Hindlimb muscle (tissue), 1 donor: ENCODE results near the gene DCAF12L1. TPM values are rescaled to one million over a fixed set of nuclear protein-coding genes. Genes with fewer than 3 reads are reported as not detected.

Experiments used
- DNase-seq: peaks from one replicate; pipeline ENCODE4 v3.0.0-alpha.2; 2013
- polyA plus RNA-seq: library from polyadenylated mRNA; unstranded; fragments of 120-200 nt; gene quantifications from one replicate; pipeline ENCODE4 v1.2.1, GENCODE V29; 2013; ENCODE audit not compliant: insufficient read length

The DCAF12L1 gene
- 1.3 TPM for polyA plus RNA-seq

- DNase-seq, result peak; percentile 29
Measured at GRCh38 chrX:126552313-126553022, at the start of gene DCAF12L1. TSS of gene DCAF12L1 (minus strand) at chrX:126552814. CDS start at chrX:126552608, 206 bp downstream.

GRCh38 chrX:126580877-126581276, 28.3 kb upstream of the DCAF12L1 start:
- no peak for DNase-seq

GRCh38 chrX:126575911-126576310, 23.3 kb upstream of the DCAF12L1 start:
- DNase-seq, result no peak

DNA sequence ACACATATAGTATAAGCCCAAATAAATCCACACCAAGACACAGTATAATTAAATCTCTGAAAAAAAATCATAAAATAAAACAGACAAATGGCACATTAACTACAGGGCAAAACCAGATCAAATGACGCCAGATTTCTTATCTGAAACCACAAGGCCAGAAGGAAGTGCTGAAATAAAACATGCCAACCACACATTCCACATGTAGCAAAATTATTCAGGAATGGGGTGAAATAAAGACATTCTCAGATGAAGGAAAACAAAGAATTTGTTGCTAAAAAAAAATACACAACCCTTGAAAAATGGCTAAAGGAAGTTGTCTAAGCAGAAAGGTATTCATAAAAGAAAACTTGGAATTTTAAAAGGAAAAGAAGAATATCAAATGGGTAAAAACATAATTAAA, 4.5 kb upstream of the DCAF12L1 start:
- no peak for DNase-seq

GRCh38 chrX:126551725-126552312, 795 bp downstream of the DCAF12L1 start:
- DNase-seq, result no peak

- no peak for DNase-seq
Measured at GRCh38 chrX:126551306-126551705, 1.3 kb downstream of the DCAF12L1 start.

GRCh38 chrX:126550816-126551215, 1.8 kb downstream of the DCAF12L1 start:
- DNase-seq, result no peak

DNA sequence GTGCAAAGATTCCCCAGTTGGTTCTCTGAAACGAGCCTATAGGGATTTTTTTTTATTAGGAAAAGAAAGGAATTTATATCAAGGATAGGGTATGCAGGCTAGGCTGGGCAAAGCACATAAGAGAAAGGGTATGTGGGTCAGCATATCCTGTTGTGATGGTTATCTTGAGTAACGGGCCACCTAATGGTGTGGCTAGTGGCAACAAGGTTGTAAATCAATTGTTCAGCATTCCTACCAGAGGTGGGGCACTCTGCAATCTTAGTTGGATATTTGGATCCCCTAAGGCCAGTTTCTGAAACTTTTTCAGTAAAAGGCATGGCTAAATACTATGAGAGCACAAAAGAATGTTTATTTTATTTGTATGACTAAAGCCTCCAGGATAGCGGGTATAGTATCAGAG, 42.7 kb downstream of the DCAF12L1 start:
- no peak for DNase-seq
